RWPE1 (cell line): ENCODE results near the gene ARHGEF28.

Experiments
- CTCF ChIA-PET: fragments of 350-600 bp; sonication (Branson Sonifier 250); formaldehyde crosslinking; extraction: SDS; loops from one replicate; lab custom pipeline; 2021; lab: Yijun Ruan, JAX
- POLR2A ChIA-PET: fragments of 400-600 bp; formaldehyde crosslinking; extraction: SDS; loops from one replicate; lab custom pipeline; 2020; ENCODE audit warnings: antibody characterized with exemption; ENCODE audit not compliant: low non-redundant PET; lab: Yijun Ruan, JAX
- DNase-seq: peaks from one replicate; pipeline ENCODE4 v3.0.0; 2012; ENCODE audit warnings: low spot score
- H3K27ac ChIP-seq: fragments of 450-650 bp; 2 replicates; pipeline ENCODE4 v1.5.1; 2017
- CTCF ChIP-seq: fragments of 450-650 bp; conservative IDR thresholded peaks from 2 replicates; pipeline ENCODE4 v1.5.1; 2017; ENCODE audit warnings: low read depth, mild to moderate bottlenecking

Gene ARHGEF28, protein sequence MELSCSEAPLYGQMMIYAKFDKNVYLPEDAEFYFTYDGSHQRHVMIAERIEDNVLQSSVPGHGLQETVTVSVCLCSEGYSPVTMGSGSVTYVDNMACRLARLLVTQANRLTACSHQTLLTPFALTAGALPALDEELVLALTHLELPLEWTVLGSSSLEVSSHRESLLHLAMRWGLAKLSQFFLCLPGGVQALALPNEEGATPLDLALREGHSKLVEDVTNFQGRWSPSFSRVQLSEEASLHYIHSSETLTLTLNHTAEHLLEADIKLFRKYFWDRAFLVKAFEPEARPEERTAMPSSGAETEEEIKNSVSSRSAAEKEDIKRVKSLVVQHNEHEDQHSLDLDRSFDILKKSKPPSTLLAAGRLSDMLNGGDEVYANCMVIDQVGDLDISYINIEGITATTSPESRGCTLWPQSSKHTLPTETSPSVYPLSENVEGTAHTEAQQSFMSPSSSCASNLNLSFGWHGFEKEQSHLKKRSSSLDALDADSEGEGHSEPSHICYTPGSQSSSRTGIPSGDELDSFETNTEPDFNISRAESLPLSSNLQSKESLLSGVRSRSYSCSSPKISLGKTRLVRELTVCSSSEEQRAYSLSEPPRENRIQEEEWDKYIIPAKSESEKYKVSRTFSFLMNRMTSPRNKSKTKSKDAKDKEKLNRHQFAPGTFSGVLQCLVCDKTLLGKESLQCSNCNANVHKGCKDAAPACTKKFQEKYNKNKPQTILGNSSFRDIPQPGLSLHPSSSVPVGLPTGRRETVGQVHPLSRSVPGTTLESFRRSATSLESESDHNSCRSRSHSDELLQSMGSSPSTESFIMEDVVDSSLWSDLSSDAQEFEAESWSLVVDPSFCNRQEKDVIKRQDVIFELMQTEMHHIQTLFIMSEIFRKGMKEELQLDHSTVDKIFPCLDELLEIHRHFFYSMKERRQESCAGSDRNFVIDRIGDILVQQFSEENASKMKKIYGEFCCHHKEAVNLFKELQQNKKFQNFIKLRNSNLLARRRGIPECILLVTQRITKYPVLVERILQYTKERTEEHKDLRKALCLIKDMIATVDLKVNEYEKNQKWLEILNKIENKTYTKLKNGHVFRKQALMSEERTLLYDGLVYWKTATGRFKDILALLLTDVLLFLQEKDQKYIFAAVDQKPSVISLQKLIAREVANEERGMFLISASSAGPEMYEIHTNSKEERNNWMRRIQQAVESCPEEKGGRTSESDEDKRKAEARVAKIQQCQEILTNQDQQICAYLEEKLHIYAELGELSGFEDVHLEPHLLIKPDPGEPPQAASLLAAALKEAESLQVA (N-terminal part only)

GRCh38 chr5:73625944-73626811, at the start of gene ARHGEF28:
Gene ARHGEF28 (plus strand): TSS chr5:73626196. CDS start chr5:73684852, 58,656 bp downstream.
- peak; percentile 93 for DNase-seq
- CTCF ChIA-PET: interaction anchor here (0.6 to 1.2 kb wide), 3 partner anchors 36 to 167 kb away, joined by 3 to 6 read pairs (median 5); no protein-coding TSS in a partner anchor
- TF ChIP-seq CTCF: no peak
- peak within 1 kb of the TSS; percentile 90 for H3K27ac ChIP-seq
- POLR2A ChIA-PET: no interaction called here

- no peak for TF ChIP-seq CTCF
- CTCF ChIA-PET: interaction anchor here (1.0 to 1.1 kb wide), 2 partner anchors 9 to 211 kb away, joined by 4 to 5 read pairs; no protein-coding TSS in a partner anchor
- no peak overlapping the region for H3K27ac ChIP-seq
- POLR2A ChIA-PET: no interaction called here
- DNase-seq: no peak
Measured at GRCh38 chr5:73582285-73583145, 43.5 kb upstream of the ARHGEF28 start.

DNA sequence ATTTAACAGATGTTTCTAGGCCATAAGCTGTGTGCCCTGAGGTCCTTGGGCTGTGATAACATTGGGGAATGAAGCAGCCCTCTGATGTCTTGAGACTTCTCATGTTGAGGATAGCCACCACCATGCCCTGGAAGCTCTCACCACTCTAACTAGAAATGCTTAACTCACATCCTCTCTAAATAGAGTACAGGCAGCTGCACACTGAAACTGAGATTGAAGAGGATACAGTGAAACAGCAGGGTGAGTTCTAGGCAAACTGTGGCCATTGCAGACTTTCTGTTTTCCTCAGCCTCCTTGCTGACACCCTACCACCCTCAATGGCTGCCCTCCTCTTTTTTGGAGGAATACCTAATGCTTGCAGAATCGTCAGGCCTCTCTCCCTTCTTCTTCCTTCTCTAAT, 38.1 kb upstream of the ARHGEF28 start:
- DNase-seq: no peak
- no peak overlapping the region for H3K27ac ChIP-seq
- POLR2A ChIA-PET: no interaction called here
- CTCF ChIA-PET: interaction anchor here (0.6 to 6.5 kb wide), 3 partner anchors 9 to 206 kb away, joined by 3 to 101 read pairs (median 6); no protein-coding TSS in a partner anchor
- TF ChIP-seq CTCF: no peak

- POLR2A ChIA-PET: interaction anchor here (0.7 kb wide), 1 partner anchor 202 kb away, joined by 4 read pairs; no protein-coding TSS in a partner anchor
- CTCF ChIA-PET: interaction anchor here (0.6 to 6.5 kb wide), 38 partner anchors 9 to 1790 kb away, joined by 3 to 101 read pairs (median 4); partner anchors contain the start of gene ARHGEF28
- H3K27ac ChIP-seq: no peak overlapping the region
- peak; percentile 84 for DNase-seq
- peak; percentile 85 for TF ChIP-seq CTCF
Measured at GRCh38 chr5:73591102-73591695, 34.8 kb upstream of the ARHGEF28 start.
